IPS DF 4.7 (cell line): Measurements from ENCODE around the gene ANXA8.
"Not testable (repeated sequence)": the region's sequence is repeated elsewhere in the genome, so short reads cannot be mapped to it uniquely, and the experiment has no call there.

Experiments used
- DNase-seq: peaks from one replicate; pipeline ENCODE4 v3.0.0-alpha.2; 2013; ENCODE audit warnings: low spot score; ENCODE audit errors: extremely low read depth

ANXA8 gene

DNA sequence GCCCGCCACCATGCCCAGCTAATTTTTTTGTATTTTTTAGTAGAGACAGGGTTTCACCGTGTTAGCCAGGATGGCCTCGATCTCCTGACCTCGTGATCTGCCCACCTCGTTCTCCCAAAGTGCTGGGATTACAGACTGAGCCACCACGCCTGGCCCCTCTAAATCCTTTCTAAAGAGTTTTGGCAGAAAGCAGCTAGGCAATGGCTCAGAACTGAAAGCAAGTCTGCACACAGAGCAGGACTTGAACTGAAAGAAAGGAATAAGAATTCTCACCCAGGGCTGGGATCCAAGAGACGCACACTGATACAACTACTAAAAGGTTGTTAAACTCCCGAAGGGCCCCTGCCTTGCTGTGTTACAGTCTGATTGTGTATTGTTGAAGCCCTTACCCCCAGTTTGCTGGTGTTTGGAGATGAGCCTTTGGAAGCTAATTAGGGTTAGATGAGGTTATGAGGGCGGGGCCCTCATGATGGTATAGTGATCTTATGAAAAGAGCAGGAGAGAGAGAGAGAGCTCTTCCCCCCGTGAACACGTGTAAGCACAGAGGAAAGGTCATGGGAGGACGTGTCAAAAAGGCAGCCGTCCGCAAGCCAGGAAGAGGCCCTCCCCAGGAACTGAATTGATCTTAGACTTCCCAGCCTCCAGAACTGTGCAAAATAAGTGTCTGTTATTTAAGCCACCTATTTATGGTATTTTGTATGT, 18.5 kb downstream of the ANXA8 start:
- DNase-seq, result not testable (repeated sequence)

DNA sequence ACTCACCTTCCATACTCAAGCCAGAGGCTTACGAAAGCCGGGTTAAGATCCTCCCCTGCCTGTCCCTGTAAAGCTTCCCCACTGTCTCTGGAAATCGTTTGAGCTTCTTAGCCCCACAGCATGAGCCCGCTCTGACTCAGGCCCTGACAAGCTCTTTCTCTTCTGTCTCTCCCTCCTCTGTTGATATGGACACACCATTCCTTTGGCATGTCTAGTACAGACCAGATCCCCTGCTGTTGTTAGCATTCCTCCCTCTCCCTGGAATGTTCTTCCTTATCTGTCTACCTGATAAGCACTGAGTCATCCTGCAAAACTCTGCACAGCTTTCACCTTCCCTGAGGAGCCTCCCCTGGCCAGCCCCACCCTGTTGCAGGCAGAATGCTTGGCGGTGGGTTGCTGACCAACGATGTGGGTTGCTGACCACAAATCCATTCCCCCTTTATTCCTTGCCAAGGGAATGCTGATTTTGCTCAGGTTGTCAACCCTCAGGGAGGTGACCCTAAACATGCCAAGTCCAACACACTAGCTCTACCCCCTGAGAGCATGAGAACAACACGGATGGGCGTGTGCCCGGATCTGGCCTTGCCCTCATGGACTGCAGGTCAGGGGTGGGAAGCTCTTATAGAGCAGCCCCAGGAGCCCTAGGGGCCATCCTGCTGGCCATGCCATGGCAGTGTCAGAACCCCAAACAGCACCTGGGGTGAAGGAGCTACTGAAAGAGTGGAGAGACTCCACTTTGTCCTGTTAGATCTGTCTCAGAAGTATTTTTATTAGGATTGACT, 21.1 kb downstream of the ANXA8 start:
- DNase-seq, result not testable (repeated sequence)

DNA sequence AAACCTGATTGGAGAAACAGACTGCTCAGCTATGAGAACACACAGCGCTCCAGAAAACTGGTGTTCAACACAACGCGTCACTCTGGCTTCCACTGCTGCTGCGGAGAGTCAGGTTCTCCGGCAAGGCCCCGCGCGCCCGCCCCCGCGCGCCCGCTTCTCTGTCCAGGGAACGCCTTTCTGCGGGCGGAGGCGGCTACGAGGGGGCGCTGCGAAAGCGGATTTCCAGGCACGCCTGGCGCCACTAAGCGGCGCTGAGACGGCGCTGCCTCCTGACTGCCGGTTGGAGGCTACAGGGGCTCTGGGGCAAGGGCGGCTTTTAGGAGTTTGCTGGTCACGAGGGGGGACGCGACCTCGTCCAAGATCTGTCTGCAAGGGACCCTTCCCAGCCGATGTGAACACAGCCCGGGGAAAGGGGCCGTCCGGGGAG, 22.6 kb downstream of the ANXA8 start:
- DNase-seq, result not testable (repeated sequence)

DNA sequence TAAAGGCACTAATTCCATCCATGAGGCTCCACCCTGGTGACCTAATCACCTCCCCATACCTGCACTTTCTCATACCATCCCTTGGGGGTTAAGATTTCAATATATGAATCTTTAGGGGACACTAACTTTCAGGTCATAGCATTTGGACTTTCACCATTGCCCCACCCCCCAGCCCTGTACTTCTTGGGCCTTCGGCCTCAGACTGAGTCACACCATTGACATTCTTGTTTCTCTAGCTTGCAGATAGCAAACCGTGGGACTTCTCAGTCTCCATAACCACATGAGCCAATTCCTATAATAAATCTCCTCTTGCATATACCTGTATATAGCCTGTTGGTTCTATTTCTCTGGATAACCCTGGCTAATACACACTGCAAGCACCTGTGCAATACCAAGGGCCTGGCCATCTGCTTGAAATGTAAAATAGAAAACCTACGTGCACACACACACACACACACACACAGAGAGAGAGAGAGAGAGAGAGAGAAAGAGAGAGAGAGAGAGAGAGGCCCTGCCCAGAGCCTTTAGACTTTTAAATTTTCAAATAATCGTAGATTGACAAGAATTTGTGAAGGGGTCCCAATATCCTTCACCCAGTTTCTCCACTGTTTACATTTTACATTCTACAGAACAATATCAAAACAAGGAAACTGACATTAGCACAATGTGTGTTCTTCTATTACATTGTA, 25.3 kb downstream of the ANXA8 start:
- no peak for DNase-seq

DNA sequence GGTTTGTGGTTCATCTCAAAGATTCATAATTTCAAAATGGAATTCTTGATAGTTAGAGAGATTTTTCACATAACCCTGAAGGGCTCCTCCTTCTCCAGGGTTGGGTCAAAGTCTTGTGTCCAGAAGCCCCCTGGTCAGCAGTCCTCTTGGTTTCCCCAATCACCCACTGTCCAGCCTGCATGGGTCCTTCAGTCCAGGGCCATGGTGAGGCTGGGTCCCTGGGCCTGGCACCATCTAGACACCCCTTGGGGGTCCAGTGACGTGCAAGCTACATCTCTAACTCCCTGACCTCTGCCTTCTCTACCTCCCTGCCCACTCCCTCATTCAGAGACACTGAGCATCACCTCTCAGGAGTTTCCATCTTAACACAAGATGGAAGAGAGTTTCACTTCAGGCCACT, 26.1 kb downstream of the ANXA8 start:
- DNase-seq, result no peak

DNA sequence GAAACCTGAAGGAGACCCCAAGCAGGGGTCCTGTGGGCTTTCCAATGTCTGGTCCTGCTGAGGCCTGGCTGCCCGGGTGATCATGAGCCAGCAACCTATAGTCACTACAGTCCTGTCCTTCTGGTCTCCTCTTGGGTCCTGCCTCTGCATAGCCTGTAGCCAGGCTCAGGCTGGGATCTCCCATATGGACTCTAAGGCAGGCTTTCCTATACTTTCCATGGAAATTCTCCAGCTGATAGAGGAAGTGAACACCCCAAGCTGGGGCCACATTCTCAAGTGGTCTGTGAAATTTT, 26.4 kb downstream of the ANXA8 start:
- DNase-seq, result no peak

DNA sequence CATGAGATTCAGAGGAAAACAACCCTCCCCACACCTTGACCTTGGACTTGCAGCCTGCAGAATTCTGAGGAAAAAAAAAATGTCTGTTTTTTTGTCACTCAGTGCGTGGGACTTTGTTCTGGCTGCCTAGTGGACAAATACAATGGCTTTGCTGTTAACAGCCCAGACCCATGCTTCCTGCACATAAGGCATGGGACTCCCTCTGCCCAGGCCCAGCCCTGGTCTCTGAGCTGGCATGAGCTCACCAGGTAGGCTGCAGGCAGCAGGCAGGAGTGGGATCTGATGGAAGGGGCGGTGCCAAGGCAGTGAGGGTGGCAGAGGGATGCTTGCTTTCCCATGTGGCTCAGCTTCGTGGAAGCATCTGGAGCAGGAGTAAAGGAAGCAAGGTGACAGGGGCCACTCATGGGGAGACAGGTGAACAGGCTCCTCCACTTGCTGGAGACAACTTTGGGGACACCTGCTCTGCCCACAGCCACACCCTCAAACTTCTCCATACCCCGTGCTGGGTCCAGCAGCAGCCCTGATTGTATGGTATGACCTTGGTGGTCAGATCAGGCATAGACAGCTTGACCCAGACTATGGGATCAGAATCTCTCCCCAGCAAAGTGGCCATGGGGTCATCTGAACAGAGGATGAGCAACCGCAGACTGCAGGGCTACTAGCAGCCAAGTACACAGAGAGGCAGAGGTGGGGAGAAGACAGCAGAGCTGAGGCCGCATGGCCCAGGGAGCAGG, 27.0 kb downstream of the ANXA8 start:
- DNase-seq, result no peak

DNA sequence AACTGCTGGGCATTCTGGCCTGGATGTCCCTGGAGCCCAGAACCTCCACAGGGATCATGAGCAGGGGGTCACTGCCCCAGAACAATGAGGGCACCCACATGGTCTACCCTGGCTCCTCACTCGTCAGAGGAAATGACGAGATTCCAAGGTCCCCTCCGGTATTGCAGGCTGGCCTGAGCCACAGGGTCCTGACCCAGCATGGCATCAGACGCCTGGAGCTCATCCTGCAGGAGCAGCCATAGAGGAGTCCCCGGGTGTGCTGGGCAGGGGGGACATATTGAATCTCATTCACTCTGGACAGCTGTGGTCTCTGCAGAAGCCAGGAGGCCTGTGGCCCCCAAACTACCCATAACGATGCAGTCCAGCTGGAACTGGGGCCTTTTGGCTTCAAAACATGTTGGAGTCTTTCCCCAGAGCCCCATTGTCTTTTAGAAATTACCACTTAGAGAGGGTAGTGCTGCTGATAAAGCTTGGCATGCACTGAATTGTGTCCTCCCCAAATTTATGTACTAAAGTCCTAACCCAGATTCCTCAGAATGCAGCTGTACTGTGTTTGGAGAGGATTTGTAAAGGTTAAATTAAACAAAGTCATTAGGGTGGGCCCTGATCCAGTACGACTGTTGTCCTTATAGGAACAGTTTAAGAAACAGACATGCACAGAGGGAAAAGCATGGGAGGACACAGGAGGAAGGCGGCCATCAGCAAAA, 27.7 kb downstream of the ANXA8 start:
- no peak for DNase-seq

DNA sequence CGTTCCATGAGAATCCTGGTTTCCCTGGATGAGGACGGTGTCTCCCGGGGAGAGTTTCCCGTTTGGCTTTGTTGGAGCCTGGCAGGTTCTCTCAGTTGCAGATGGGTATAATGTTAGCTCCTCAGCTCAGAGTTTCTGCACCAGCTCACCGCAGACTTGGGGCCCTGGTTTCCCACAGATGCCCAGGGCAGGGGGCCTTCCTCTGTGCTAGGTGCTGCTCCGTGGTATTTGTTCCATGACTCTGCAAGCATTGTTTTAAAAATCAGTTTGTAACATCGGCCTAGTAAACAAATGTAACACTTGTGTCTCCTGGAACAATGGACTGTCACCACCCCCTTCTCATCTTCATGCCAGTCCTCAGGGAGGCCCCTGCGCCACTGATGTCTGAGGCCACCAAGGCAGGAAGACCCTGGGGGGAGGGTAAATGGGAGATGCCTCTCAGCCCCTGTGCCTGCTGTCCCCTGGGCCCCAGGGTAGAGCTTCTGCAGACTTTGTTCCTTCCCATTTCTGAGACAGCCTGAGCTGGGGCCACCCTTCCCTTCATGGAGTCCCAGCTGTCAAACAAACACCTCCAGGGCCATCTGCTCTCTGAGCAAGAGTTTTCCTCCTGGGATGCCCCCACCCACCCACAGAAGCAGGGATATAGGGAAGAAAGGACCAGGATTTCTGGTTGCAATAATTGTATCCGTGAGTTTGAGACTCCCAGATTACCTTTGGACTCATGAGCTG, 28.4 kb downstream of the ANXA8 start:
- DNase-seq, result not testable (repeated sequence)

DNA sequence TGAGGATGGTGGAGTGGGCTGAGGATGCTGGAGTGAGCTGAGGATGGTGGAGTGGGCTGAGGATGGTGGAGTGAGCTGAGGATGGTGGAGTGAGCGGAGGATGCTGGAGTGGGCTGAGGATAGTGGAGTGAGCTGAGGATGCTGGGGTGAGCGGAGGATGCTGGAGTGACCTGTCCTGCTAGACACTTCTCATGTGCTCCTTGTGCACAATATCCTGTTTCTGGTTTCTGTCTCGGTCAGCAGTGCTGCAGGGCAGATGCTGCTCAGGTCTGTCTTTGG, 29.2 kb downstream of the ANXA8 start:
- DNase-seq, result no peak

DNA sequence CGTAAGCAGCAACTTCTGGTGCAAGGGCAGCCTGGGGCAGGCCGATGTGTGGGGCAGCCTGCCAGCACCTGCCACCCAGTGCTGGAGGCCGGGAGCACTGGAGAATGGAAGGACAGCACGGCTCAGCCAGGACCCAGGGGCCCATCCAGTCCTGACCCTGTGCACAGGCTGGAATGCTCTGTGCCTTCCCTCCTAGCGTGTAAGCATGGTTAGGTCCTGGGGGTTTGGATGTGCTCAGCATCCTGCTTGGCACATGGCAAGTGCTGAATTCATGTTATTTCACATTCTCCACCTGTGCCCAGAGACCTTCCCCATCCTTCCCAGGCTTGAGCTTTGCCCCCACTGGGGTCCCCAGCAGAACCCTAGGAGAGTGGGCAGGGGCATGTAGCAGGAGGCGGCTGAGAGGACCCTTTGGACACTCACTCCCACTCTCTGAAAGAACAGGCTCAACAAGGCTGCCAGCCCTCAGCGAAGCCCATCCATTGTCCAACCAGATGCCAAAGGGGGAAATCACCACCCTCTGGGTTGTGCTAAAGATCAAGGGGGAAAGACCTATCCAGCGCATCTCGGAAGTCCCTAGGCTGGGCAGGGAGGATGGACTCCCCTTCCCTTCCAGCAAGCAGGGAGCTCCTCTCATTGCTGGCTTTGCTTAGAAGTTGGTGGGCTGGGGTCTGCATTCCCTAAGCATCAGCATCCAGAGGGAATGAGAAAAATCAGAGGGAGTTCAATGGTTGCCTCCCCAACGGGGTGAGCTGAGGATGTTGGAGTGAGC, 29.7 kb downstream of the ANXA8 start:
- DNase-seq, result no peak

DNA sequence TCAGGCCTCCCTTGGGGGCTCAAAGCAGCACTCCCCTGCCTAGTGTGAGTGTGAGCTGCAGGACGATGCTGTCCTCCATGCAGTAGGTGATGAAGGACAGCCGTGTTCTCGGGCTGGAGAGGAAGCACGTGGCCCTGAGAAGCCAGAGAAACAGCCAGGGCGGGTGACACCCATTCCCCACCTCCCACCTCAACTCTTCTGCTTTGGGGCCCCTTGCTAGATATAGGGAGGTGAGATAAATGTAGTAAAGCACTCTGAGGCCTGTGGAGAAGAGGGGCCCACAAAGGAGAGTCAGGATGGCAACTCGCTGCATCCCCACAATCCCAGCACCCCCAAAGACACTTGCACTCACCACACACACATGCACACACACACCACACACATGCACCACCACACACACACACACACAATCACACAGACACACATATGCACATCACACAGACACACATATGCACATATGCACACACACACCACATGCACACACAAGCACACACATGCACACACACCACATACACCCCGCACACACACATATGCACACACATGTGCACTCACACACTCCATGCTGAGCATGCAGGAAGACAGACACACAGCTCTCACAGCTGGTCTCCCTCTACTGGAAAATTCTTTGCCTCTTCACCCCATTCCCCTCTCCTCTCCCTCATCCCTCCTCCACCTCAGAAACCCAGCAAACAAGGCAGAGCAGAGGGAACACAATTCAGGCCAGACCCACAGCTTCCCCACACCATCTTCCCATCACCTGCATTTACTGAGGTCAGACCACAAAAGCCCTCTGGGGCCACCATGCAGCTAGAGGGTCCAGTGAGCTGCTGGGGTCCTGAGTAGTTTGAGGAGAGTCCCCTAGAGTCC, 30.5 kb downstream of the ANXA8 start:
- DNase-seq, result no peak

DNA sequence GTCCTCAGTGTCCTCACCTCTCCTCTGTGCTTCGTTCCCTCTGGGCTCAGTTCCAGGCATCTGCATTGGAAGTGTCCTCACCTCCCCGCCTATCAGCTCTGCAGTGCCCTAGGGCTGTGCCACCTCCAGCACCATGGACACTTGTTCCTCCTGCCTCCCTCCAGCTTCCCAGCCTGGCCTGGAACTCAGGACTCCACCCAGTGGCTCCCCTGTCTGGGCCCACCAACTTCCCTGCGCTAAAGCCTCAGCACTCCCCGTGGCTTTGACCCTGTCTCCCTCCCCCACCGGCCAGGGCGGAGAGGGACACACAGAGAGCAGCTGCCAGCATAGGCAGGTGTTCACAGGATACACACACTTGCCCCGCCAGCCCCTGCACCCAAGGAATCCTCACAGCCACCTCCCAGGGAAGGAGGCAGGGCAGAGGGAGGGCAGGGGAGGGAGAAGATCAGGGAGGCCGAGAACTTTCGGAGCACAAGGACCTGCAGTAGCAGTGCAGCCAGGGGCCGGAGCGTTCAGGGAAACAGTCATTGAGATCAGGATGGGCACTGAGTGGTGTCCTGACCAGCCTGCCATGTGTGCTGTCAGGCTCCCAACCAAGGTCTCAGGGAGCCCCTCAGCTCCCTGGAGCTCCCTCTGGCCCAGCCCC, 31.3 kb downstream of the ANXA8 start:
- DNase-seq, result no peak

DNA sequence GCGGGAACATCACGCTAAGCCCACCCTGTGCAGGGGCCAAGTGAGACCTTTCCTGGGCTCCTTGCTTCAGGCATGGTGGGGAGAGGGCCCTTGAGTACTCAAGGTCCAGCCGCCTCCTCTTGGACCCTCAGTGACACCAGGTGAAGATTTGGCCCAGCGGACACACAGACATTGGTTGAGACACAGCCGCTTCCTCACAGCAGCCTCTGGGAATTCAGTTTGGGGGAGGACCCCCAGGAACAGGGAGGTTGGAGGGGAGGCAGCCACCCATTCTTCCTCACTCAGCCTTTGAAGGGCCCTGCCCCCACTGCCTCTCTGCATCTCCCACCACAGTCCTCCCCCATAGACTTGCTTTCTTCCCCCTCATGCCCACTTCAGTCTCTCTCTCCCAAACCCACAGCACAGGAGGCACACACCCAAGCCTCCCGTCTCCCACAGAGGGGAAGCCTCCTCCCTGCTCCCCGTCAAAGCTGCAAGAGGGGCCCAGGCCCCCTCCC, 31.9 kb downstream of the ANXA8 start:
- no peak for DNase-seq

DNA sequence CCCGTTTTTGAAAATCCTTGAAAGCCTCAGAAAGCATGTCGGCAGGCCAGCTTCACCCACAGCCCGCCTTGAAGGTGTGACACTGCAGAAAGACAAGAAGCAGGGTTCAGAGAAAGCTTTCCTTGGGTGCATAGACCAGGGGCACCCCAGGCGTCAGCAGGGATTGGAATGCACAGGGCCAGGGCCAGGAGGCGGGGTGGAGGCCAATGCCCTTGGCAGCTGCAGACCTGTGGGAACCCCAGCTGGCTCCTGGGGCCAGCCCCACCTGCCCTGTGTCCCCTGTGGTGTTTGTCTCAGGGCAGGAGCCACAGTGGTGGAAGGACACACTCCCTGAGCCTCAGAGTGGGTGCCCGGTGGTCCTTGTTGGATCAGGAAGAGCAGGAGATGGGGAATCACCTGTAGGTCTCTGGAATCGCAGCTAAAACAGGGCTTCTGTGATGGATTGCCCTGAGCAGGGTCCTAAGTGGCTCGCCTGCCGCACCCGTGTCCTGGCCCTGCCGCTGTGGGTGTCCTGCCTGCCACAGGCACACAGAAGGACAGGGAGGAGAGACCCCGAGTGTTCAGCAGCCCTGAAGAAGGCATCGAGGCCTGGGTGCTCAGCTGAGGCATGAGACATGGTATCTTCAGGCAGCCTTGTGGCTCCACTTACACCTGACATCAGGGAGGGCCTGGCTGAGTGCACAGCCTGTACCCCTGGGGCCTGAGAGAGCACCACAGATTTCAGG, 32.5 kb downstream of the ANXA8 start:
- DNase-seq, result no peak

DNA sequence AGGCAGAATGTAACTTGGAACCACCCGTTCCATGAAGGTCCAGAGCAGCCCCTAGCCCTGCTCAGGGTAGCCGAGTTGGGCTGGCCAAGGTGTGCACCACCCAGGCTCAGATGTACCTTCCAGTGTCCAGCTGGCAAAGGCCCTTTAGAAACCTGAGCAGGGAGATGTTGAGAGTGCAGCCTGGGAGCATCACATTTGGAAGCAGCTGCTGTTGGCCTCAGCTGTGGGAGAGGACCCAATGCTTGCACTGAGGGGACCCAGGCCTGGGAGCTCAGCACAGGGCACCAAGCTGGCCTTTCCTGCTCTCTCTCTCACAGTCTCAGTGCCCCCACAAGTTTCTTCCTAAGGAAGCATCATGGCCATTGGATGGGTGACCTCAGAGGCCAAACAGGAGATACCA, 33.5 kb downstream of the ANXA8 start:
- no peak for DNase-seq

DNA sequence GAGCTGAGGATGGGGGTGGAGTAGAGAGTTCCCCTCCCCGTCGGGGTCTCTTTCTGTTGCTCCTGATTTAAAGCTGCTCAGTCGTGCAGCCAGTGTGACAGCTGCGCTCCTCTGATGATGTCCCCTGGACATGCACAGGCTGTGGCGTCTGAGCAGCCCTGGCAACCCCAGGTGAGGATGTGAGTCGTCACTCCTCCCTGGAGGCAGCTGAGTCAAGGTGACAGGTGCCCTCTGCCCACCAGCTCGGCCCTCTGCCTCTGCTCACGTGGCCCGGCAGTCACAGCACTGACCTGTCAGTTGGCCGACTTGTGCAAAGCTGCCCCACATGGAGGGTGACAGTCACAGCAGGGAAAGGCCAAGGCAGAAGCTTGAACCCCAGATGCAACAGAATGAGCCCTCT, 33.9 kb downstream of the ANXA8 start:
- no peak for DNase-seq
